ENCODE data around the gene RNF41.

Gene RNF41

DNA sequence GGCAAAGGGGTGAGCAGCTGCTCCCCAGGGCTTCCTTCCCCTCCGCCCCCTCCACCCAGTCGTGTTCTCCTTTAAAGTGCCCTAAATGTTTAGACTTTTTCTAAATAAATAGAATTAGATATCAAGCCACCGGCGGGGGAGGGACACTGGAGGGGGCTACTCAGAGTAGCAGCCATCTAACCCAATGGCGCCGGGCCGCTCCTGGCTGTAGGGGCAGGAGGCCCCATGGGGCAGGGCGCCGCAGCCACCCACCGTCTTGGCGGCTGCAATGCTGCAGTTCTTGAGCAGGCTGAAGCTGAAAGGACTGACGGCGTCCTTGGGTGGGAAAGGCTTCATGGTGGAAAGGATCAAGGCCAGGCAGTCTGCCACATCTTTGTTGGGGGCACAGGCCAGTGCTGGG, 21.3 kb upstream of the RNF41 start:
- DNase-seq: no peak

DNA sequence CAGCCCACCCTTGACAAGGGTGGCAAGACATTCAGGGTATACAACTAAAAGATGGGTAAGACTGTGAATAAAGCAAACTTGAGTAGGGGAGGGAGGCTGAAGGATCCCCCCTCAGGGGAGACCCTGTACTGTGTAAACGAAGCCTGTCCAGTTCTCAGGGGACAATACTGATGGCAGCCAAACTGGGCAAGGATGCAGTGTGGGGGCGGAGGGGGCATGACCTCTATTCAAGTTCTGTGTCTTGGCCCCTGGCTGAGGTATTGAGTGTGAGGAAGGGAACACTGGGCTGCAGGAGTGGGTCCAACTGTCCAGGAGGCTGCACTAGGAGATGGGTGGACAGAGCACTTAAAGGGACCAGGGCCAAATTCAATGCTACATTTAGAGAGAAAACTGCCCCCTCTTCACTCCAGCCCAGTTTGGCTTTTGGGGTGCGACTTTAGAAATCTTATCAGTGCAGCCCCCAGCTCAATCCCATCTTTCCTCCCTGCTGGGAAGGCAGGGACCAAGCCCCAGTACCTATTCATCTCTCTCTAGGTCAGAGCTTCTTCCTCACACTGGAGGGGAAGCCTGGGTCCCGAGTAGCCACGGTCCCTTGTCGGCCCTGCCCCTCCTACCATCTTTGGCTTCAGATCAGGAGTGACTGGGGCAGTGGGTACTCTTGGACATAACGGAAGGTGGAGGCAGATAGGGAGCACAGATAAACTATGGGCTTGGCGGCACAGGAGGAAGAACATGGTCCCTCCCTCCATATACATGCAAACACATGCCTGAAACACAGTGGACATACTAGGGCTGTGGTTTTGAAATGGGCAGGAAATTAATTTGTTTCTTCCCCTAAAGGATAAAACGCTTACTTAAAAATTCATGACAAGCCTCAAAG, 19.9 kb upstream of the RNF41 start:
- DNase-seq: no peak

GRCh38 chr12:56237552-56237951, 15.8 kb upstream of the RNF41 start:
- no peak for DNase-seq

DNA sequence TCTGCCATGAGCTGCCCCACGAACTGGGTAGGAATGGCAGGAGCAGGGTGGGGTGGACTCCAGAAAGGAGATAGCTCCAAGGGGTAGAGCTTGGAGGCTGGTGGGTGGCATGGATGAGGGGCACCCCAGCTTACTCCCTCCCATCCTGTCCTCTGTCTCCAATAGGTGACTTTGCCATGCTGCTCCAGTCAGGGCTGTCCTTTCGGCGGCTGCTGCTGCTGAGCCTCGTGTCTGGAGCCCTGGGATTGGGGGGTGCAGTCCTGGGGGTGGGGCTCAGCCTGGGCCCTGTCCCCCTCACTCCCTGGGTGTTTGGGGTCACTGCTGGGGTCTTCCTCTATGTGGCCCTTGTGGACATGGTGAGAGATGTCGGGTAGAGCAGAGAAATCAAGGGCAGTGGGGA, 15.3 kb upstream of the RNF41 start:
- DNase-seq: no peak

DNA sequence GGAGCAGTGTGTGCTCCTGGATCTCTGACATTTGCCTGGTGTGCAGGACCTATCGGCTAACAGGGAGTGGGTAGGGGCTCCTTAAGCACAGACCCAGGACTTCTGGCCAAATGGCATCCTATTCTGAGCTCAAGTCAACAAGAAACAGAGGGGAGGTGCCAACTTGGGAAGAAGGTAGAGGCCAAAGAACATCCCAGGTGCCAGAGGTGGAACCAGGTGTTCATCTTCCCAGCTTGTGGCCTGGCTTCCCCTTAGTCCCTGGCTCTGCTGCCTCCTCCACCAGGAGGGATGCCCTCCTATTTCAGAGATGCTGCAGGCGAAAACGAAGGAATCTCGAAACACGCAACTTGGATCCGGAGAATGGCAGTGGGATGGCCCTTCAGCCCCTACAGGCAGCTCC, 14.4 kb upstream of the RNF41 start:
- no peak for DNase-seq

- DNase-seq: no peak
Observed at GRCh38 chr12:56234746-56235436, 13.2 kb upstream of the RNF41 start.

GRCh38 chr12:56231184-56231582, 9.5 kb upstream of the RNF41 start:
- no peak for DNase-seq

DNA sequence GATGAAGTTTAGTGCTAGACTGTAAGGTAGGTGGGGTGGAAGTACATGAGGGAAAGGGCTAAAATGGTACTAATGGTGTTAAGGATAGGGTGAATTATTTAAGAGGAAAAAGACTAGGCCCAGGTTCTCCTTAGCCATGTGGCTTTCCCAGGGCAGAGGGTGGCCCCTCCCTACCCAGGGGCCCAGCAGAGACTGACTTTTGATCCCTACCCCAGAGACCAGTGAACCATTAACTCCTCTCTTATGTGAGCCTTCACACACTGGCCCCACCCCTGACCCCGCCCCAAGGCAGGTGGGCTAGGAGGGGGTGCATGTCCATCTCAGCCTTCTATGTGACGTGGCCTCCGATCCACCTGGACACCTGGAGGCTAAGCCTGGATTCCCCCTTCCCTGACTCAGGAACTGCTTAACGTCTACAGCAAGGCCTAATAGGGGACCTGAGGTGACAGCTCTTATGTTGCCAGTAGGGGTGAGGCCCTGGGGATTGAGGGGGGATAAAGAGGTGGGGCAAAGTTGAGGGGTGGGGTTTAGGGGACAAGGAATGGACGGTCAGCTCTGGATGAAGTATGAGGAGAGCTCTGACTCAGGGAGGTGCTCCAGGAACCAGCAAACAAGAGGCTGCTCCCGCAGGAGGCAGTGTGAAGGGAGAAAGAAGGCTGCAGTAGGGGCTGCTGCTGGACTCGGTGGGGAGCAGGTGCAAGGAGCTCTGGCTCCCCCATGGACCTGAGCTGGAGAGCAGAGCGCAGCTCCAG, 8.9 kb upstream of the RNF41 start:
- DNase-seq: no peak

DNA sequence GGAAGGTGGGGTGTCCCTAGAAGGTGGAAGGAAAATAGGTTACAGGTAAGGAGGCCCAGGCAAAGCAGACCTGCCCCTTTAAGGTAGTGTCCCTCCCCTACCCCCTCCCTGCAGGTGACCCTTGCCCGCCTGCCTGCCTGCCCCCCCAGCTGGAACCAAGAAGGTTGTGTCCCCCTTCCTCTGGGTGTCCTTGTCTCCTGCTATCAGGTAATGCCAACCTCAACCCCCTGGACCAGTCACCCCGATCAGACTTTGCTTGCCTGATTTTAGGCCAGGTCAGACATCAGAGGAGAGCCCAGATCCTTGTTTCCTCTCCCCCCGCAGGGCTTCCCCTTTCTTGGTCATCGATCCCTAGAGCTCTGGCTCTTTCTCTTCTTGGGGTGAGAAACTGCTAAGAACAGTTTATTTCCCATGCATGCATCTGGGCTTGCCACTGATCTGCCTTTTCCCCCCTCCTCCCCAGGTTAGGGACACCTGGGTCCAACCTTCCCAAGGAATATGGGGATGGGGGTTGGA, 8.3 kb upstream of the RNF41 start, which contains the start of gene SLC39A5:
SLC39A5 (plus strand) TSS at position 136 of the 516 bp plus-strand sequence. CDS start 1,224 bp downstream, outside the sequence.
- DNase-seq: no peak

DNA sequence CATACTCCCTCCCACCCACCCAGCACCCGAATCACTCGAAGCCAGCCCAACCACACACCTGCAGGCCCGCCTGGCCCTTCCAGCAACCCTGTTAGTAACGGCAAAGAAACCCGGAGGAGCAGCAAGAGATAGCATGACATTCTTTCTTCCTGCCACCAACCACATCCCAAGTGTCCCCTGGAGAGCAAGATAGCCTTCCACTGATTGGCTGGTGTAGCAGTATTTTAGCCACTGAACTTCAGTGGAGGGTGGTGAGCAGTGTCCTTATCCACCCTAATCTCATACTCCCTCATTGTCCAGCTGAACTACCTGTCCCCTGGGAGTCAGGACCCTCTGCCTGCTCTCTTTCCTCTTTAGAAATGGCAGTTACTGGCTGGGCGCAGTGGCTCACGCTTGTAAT, 7.4 kb upstream of the RNF41 start:
- no peak for DNase-seq

DNA sequence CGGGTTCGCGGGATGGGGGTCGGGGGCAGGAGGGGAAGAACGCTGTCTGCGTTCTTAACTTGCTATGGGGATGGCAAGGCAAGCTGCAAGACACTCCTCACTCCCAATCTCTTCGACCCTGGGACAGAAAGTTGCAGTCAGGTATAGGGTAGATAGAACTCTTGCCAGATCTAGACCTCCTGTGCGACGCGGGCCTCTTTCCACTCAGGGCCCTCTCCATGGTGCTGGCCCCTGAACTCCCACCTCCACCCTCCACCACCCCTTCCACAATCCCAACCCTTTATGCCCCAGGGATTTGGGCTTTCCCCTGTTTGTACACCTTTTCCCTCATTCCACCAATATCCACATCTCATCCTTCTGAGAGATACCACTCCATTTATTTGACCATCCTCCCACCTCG, 3.2 kb upstream of the RNF41 start:
- DNase-seq: no peak

DNA sequence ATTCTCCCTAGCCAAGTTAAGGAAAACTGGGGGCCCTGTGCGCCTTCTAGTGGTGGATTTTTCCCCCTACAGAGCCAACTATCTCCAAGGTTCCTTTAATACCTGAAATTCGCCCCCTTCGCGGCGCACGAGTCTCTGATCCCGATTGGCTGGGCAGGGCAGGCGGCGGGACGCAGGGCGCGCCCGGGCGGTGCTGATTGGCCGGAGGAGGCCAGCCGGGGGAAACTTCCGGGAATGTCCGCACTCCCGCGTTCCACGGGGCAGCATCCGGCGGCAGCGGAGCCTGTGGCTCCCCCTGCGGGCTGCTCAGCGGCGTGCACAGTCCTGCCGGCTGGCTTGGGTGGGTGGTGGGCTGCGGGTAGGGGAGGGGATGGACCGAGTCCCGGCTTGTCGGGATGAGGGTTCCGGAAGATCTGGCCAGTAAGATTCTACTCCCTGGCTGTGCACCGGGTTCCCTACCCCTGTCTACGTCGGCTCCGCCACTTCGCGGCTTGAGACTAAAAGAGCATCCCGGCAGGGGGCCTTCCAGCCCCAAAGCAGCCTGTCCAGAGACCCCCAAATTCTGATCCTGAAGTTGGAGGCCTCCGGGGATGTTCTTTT, 2.5 kb upstream of the RNF41 start, which contains the start of gene NABP2:
NABP2 (plus strand) TSS at position 241 of the 600 bp plus-strand sequence. CDS start 515 bp downstream, outside the sequence.
- peak; percentile 97 for DNase-seq

GRCh38 chr12:56223571-56224101, 1.9 kb upstream of the RNF41 start:
- no peak for DNase-seq

DNA sequence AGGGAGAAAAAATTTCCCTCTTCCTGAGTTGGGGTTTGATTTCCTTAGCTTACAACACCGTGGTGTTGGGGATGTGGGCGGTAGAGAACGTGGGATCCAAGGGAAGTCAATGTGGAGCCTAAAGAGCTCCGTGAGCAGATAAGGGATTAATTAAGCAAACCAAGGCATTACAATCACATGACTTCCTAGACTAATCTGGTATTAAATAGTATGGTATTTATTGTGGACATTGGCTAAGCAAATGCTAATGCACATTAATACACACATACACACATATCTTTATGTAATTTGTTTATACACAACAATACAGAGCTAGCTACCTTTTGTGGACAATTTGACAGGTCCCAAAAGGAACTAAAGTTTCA, 791 bp upstream of the RNF41 start:
- DNase-seq: no peak

GRCh38 chr12:56221232-56221756, 428 bp downstream of the RNF41 start:
- DNase-seq: no peak

DNA sequence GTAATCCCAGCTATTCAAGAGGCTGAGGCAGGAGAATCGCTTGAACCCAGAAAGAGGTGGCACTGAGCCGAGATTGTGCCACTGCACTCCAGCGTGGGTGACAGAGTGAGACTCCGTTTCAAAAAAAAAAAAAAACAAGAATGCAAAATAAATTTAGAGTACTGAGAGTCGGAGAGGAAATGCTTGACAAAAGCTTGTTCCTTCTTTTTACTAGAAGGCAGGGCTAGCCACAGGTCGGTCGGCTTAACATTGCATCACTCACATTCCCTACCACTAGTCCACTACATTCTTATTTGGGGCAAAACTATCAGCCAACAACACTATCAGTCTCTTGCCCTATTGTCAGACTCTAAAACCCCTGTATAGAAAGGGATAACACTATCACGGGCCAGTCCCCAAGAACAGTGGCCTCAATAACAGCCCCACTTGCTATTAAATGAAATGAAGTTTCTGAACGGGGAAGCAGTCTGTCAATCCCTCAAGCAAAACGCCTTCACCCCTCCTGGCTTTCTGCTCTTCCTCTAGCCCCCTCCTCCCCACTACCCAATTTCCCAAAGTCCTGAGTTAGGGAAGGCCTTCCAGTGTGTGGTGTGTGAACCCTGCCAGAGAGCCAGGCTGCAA, 1.0 kb downstream of the RNF41 start:
- no peak for DNase-seq

DNA sequence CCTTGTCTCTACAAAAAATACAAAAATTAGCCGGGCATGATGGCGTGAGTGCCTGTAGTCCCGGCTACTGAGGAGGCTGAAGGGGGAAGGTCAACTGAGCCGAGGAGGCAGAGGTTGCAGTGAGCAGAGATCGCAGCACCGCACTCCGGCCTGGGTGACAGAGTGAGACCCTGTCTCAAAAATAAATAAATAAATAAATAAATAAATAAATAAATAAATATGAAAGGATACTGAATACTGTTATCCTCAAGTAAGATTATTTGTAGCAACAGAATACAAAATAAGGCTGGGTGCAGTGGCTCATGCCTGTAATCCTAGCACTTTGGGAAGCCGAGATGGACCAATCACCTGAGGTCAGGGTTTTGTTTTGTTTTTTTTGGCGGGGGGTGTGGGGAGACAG, 1.9 kb downstream of the RNF41 start:
- DNase-seq: no peak

- DNase-seq: no peak
Observed at GRCh38 chr12:56216461-56216860, 5.3 kb downstream of the RNF41 start.

- DNase-seq: no peak
Observed at GRCh38 chr12:56213878-56214277, 7.8 kb downstream of the RNF41 start.

GRCh38 chr12:56212361-56212760, 9.4 kb downstream of the RNF41 start:
- no peak for DNase-seq

DNA sequence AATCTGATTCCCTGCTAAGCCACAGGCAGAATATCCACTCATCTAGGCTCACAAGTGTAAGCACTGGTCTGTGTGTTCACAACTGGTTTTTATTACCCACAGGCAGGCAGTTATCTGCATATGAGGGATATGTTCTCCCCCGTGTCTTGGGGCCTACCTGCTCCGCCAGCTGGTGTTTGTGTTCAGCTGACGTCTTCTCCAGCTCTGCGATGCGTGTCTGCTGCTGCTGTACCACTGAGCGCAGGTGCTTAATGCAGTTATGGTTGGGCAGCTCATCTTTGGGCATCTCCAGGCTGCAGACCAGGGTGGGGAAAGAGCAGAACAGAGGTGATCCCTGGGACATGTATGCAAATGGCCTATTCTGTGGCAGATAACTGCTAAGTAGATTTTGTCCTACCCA, 13.7 kb downstream of the RNF41 start:
- DNase-seq: no peak
